Motor neuron (in vitro differentiated cells): ENCODE measurements around the gene RNF224. TPM values are rescaled to one million over a fixed set of nuclear protein-coding genes. Genes with fewer than 3 reads are reported as not detected.

ENCODE experiments used
- ATAC-seq, 8 experiments: fragments of 200-7000 bp; cut with Tn5 transposase; replicated peaks in 6 of 8; 2 replicates each; pipeline ENCODE4 v1.8.0; 2021; ENCODE audit warnings: mild to moderate bottlenecking in 8 of 8, moderate library complexity in 8 of 8
- H3K27ac ChIP-seq, 2 donors: fragments of 250-450 bp; sonication (Bioruptor Pico); 2 replicates each; pipeline ENCODE4 v1.9.0; 2021; ENCODE audit warnings: antibody characterized with exemption in 2 of 2, mild to moderate bottlenecking in 2 of 2, moderate library complexity in 1 of 2
- H3K4me1 ChIP-seq, 2 donors: fragments of 250-450 bp; sonication (Bioruptor Pico); replicated peaks in 1 of 2; 2 replicates each; pipeline ENCODE4 v1.6.1; 2021; ENCODE audit warnings: antibody characterized with exemption in 2 of 2, mild to moderate bottlenecking in 2 of 2, moderate library complexity in 1 of 2
- H3K4me3 ChIP-seq, 5 donors: fragments of 250-450 bp; sonication (Bioruptor Pico); 2 replicates each; pipeline ENCODE4 v1.9.0; 2021; ENCODE audit warnings: antibody characterized with exemption in 5 of 5, mild to moderate bottlenecking in 5 of 5, moderate library complexity in 4 of 5
- WGBS, 10 experiments: fragments of 450-650 bp; shearing (Covaris generic); methylation state at CpG; one replicate each; pipeline ENCODE4 v1.0.0; 2022; 5-methylcytosine and 5-hydroxymethylcytosine counted together
- in situ Hi-C, 9 experiments: fragments of 400-800 bp; cut with MboI; loops; one replicate each; pipeline ENCODE4 v1.15.0; 2021; ENCODE audit warnings: low sequenced_read_pairs in 9 of 9, low pct_unique_long_range_greater_than_20kb in 2 of 9; ENCODE audit not compliant: unreplicated experiment in 9 of 9
- total RNA-seq, 8 experiments: library from RNA; unstranded; fragments of 300-600 nt; gene quantifications; 2 replicates each; pipeline versions ENCODE4 v1.2.3 to v1.2.4, GENCODE V29; 2022

The RNF224 gene
- total RNA-seq, 8 experiments from 2014 or later: 0.23 to 1.1 (median 0.46) TPM

GRCh38 chr9:137228968-137229896 is 1.9 kb downstream of the RNF224 start:
- no peak overlapping the region for H3K27ac ChIP-seq
- H3K4me1 ChIP-seq: peaks cover under 1 to 1% of the 10 kb centered on the region in 2 donors
- WGBS, 10 experiments: 85% methylated on average over 14 of the region's 27 CpGs; no CpG with 5 or more reads in 9 of the 10 experiments
- no peak for ATAC-seq
- no peak overlapping the region for H3K4me3 ChIP-seq
- in situ Hi-C loops: loop anchor here in 1 of 9 experiments (25.0 kb wide), 1 partner anchor 117 kb away; the partner anchor contains the start of gene DPP7

GRCh38 chr9:137229903-137230704 is 2.8 kb downstream of the RNF224 start:
- H3K27ac ChIP-seq: no peak overlapping the region
- H3K4me1 ChIP-seq: no peaks in the 10 kb centered on the region
- H3K4me3 ChIP-seq: no peak overlapping the region
- in situ Hi-C loops: loop anchor here in 1 of 9 experiments (25.0 kb wide), 1 partner anchor 118 kb away; the partner anchor contains the start of gene DPP7
- ATAC-seq: no peak
- WGBS, 10 experiments: 20 to 85% (median 80%) methylated on average over 2 to 5 of the region's 31 CpGs; no CpG with 5 or more reads in 7 of the 10 experiments

- H3K4me3 ChIP-seq: no peak within 1 kb of the TSS
- in situ Hi-C loops: loop anchor here in 1 of 9 experiments (25.0 kb wide), 1 partner anchor 119 kb away; the partner anchor contains the start of gene DPP7
- H3K27ac ChIP-seq: no peak within 1 kb of the TSS
- ATAC-seq: no peak
- 100% methylated on average over 1 to 2 of the region's 14 CpGs; no CpG with 5 or more reads in 8 of the 10 experiments for WGBS, 10 experiments
- H3K4me1 ChIP-seq: peaks cover 0 to under 1% of the 10 kb centered on the region in 2 donors
These were observed 3.5 kb downstream of the RNF224 start, which contains the start of gene SLC34A3 for GRCh38 chr9:137230705-137231371. SLC34A3 (plus strand) TSS chr9:137230901; CDS start chr9:137231703, 802 bp downstream.

- ATAC-seq: no peak
- in situ Hi-C loops: loop anchor here in 1 of 9 experiments (25.0 kb wide), 1 partner anchor 119 kb away; the partner anchor contains the start of gene DPP7
- H3K4me1 ChIP-seq: peaks cover 0 to 5% of the 10 kb centered on the region in 2 donors
- H3K27ac ChIP-seq: no peak overlapping the region
- 60 to 87% methylated on average over 1 to 3 of the region's 23 CpGs; no CpG with 5 or more reads in 8 of the 10 experiments for WGBS, 10 experiments
- no peak overlapping the region for H3K4me3 ChIP-seq
These were observed 4.2 kb downstream of the RNF224 start for GRCh38 chr9:137231372-137232039.

- no peak overlapping the region for H3K27ac ChIP-seq
- ATAC-seq: no peak
- H3K4me3 ChIP-seq: no peak overlapping the region
- peaks cover 5 to 11% of the 10 kb centered on the region in 2 donors for H3K4me1 ChIP-seq
- 70% methylated on average over 5 of the region's 10 CpGs; no CpG with 5 or more reads in 9 of the 10 experiments for WGBS, 10 experiments
- in situ Hi-C loops: loop anchor here in 1 of 9 experiments (25.0 kb wide), 1 partner anchor 120 kb away; the partner anchor contains the start of gene DPP7
These were observed 4.8 kb downstream of the RNF224 start for GRCh38 chr9:137232101-137232500.

- Histone ChIP-seq H3K4me3 (no peak overlapping the region), H3K27ac (no peak overlapping the region), H3K4me1 (peaks cover 5 to 13% of the 10 kb centered on the region in 2 donors)
- no peak for ATAC-seq
- 0 to 87% methylated on average over 1 to 3 of the region's 24 CpGs; no CpG with 5 or more reads in 8 of the 10 experiments for WGBS, 10 experiments
- in situ Hi-C loops: loop anchor here in 1 of 9 experiments (25.0 kb wide), 1 partner anchor 120 kb away; the partner anchor contains the start of gene DPP7
These were observed 5.2 kb downstream of the RNF224 start for GRCh38 chr9:137232510-137232909.

GRCh38 chr9:137233143-137233980 is 6.1 kb downstream of the RNF224 start:
- H3K4me1 ChIP-seq: peaks cover 5 to 13% of the 10 kb centered on the region in 2 donors
- 50 to 60% methylated on average over 1 to 2 of the region's 40 CpGs; no CpG with 5 or more reads in 8 of the 10 experiments for WGBS, 10 experiments
- in situ Hi-C loops: loop anchor here in 1 of 9 experiments (25.0 kb wide), 1 partner anchor 121 kb away; the partner anchor contains the start of gene DPP7
- no peak for ATAC-seq
- no peak overlapping the region for H3K27ac ChIP-seq
- no peak overlapping the region for H3K4me3 ChIP-seq

- in situ Hi-C loops: loop anchor here in 1 of 9 experiments (25.0 kb wide), 1 partner anchor 122 kb away; the partner anchor contains the start of gene DPP7
- ATAC-seq: no peak
- Histone ChIP-seq H3K4me1 (peaks cover 5 to 14% of the 10 kb centered on the region in 2 donors), H3K4me3 (no peak overlapping the region), H3K27ac (no peak overlapping the region)
- 60 to 82% (median 80%) methylated on average over 1 to 19 of the region's 40 CpGs; no CpG with 5 or more reads in 5 of the 10 experiments for WGBS, 10 experiments
These were observed 6.9 kb downstream of the RNF224 start for GRCh38 chr9:137234055-137234697.

GRCh38 chr9:137234758-137235423 is 7.6 kb downstream of the RNF224 start:
- Histone ChIP-seq H3K4me1 (peaks cover 9 to 19% of the 10 kb centered on the region in 2 donors), H3K27ac (no peak overlapping the region), H3K4me3 (no peak overlapping the region)
- 80 to 90% (median 83%) methylated on average over 1 to 2 of the region's 18 CpGs; no CpG with 5 or more reads in 7 of the 10 experiments for WGBS, 10 experiments
- ATAC-seq: no peak
- in situ Hi-C loops: loop anchor here in 1 of 9 experiments (25.0 kb wide), 1 partner anchor 123 kb away; the partner anchor contains the start of gene DPP7
